HepG2 (cell line): ENCODE results near the gene FBH1.

Experiments used
- EP300 ChIP-seq, 3 experiments: sonication (generic) in 1 of 3; formaldehyde crosslinking in 1 of 3; IDR thresholded peaks; 2 replicates each; pipeline versions ENCODE4 v1.5.1 to v1.6.1; 2011 to 2020; ENCODE audit warnings: low read depth in 2 of 3, low read length in 2 of 3, borderline replicate concordance in 1 of 3, improper control_type of control experiment in 1 of 3, mild to moderate bottlenecking in 1 of 3, missing genetic modification reagents in 1 of 3, moderate library complexity in 1 of 3
- KDM2A ChIP-seq: sonication (generic); formaldehyde crosslinking; IDR thresholded peaks from 2 replicates; pipeline ENCODE4 v1.4.0; 2020; ENCODE audit warnings: low read depth, missing genetic modification reagents, borderline replicate concordance
- NFATC3 ChIP-seq: sonication (generic); formaldehyde crosslinking; IDR thresholded peaks from 2 replicates; pipeline ENCODE4 v1.5.1; 2020; ENCODE audit warnings: mild to moderate bottlenecking, missing genetic modification reagents
- NR1H2 ChIP-seq: sonication (generic); formaldehyde crosslinking; IDR thresholded peaks from 2 replicates; pipeline ENCODE4 v1.8.1; 2022; ENCODE audit warnings: low read depth, missing genetic modification reagents, borderline replicate concordance
- POLR2AphosphoS5 ChIP-seq: IDR thresholded peaks from 2 replicates; pipeline ENCODE4 v1.6.1; 2012; ENCODE audit warnings: low read depth, low read length
- RFXAP ChIP-seq: sonication (generic); formaldehyde crosslinking; IDR thresholded peaks from 2 replicates; pipeline ENCODE4 v1.4.0; 2020; ENCODE audit warnings: missing genetic modification reagents, borderline replicate concordance
- SP1 ChIP-seq, 2 experiments: fragments of 450-650 bp in 1 of 2; sonication (generic) in 1 of 2; formaldehyde crosslinking in 1 of 2; IDR thresholded peaks; 2 replicates each; pipeline versions ENCODE4 v1.4.0 to v1.6.1; 2016 to 2020; ENCODE audit warnings: missing genetic modification reagents in 1 of 2
- ZNF205 ChIP-seq: IDR thresholded peaks from 2 replicates; pipeline ENCODE4 v1.6.1; 2018; ENCODE audit warnings: missing biosample characterization, missing genetic modification reagents
- ZNF546 ChIP-seq: sonication (generic); formaldehyde crosslinking; conservative IDR thresholded peaks from 2 replicates; pipeline ENCODE4 v1.8.1; 2023; ENCODE audit warnings: mild to moderate bottlenecking, missing genetic modification reagents
- TF ChIP-seq, protein P1 (sequence below): IDR thresholded peaks from 2 replicates; pipeline ENCODE4 v1.6.1; 2012; ENCODE audit warnings: inconsistent platforms
- TF ChIP-seq, protein P2 (sequence below): sonication (generic); formaldehyde crosslinking; IDR thresholded peaks from 2 replicates; pipeline ENCODE4 v1.4.0; 2020; ENCODE audit warnings: missing genetic modification reagents, borderline replicate concordance
- TF ChIP-seq, protein P3 (sequence below): sonication (generic); formaldehyde crosslinking; IDR thresholded peaks from 2 replicates; pipeline ENCODE4 v1.5.0; 2020; ENCODE audit warnings: mild to moderate bottlenecking, missing genetic modification reagents, moderate library complexity
- TF ChIP-seq, protein P4 (sequence below): sonication (generic); formaldehyde crosslinking; IDR thresholded peaks from 2 replicates; pipeline ENCODE4 v1.5.1; 2020; ENCODE audit warnings: mild to moderate bottlenecking, missing genetic modification reagents, moderate library complexity
- TF ChIP-seq, protein P5 (sequence below): sonication (generic); formaldehyde crosslinking; IDR thresholded peaks from 2 replicates; pipeline ENCODE4 v1.4.0; 2020; ENCODE audit warnings: missing genetic modification reagents, borderline replicate concordance

DNA sequence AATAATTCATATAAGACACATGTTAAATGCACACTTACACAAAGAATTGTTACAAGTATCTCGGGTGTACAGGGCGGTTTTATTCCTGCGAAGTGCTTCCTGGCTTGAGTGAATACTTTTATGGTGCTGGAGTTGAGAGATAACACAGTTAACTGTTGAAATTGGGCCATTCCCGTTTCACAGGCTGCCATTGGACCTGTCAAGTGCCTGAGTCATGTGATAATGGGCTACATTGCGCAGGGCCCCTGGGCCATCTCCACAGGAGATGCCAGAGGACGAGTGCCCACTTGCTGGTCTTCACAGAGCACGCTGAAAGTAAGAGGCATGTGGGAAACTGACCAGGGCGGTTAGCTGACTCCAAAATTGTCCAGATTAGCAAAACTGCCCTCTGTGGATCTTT is 4.8 kb downstream of the FBH1 start:
- TF ChIP-seq, protein P1, sequence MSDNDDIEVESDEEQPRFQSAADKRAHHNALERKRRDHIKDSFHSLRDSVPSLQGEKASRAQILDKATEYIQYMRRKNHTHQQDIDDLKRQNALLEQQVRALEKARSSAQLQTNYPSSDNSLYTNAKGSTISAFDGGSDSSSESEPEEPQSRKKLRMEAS = no peak
- no peak for TF ChIP-seq NR1H2
- TF ChIP-seq RFXAP (CRISPR knock-in tag) = no peak
- TF ChIP-seq, protein P2, sequence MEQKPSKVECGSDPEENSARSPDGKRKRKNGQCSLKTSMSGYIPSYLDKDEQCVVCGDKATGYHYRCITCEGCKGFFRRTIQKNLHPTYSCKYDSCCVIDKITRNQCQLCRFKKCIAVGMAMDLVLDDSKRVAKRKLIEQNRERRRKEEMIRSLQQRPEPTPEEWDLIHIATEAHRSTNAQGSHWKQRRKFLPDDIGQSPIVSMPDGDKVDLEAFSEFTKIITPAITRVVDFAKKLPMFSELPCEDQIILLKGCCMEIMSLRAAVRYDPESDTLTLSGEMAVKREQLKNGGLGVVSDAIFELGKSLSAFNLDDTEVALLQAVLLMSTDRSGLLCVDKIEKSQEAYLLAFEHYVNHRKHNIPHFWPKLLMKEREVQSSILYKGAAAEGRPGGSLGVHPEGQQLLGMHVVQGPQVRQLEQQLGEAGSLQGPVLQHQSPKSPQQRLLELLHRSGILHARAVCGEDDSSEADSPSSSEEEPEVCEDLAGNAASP (CRISPR knock-in tag) = no peak
- no peak for TF ChIP-seq POLR2AphosphoS5
- no peak for TF ChIP-seq ZNF205 (CRISPR knock-in tag)
- no peak for TF ChIP-seq EP300 (IDR thresholded peaks at IDR 0.05; ENCODE audit: low read depth in 2 of 2, low read length in 2 of 2)
- no peak for TF ChIP-seq EP300 (CRISPR knock-in tag; IDR thresholded peaks at IDR 0.05; ENCODE audit: borderline replicate concordance)
- TF ChIP-seq, protein P3, sequence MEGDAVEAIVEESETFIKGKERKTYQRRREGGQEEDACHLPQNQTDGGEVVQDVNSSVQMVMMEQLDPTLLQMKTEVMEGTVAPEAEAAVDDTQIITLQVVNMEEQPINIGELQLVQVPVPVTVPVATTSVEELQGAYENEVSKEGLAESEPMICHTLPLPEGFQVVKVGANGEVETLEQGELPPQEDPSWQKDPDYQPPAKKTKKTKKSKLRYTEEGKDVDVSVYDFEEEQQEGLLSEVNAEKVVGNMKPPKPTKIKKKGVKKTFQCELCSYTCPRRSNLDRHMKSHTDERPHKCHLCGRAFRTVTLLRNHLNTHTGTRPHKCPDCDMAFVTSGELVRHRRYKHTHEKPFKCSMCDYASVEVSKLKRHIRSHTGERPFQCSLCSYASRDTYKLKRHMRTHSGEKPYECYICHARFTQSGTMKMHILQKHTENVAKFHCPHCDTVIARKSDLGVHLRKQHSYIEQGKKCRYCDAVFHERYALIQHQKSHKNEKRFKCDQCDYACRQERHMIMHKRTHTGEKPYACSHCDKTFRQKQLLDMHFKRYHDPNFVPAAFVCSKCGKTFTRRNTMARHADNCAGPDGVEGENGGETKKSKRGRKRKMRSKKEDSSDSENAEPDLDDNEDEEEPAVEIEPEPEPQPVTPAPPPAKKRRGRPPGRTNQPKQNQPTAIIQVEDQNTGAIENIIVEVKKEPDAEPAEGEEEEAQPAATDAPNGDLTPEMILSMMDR = no peak
- no peak for TF ChIP-seq NFATC3 (CRISPR knock-in tag)
- no peak for TF ChIP-seq ZNF546 (CRISPR knock-in tag)
- TF ChIP-seq KDM2A (CRISPR knock-in tag) = no peak
- TF ChIP-seq, protein P4, sequence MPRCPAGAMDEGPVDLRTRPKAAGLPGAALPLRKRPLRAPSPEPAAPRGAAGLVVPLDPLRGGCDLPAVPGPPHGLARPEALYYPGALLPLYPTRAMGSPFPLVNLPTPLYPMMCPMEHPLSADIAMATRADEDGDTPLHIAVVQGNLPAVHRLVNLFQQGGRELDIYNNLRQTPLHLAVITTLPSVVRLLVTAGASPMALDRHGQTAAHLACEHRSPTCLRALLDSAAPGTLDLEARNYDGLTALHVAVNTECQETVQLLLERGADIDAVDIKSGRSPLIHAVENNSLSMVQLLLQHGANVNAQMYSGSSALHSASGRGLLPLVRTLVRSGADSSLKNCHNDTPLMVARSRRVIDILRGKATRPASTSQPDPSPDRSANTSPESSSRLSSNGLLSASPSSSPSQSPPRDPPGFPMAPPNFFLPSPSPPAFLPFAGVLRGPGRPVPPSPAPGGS = no peak
- no peak for TF ChIP-seq SP1 (IDR thresholded peaks at IDR 0.05)
- no peak for TF ChIP-seq SP1 (CRISPR knock-in tag; IDR thresholded peaks at IDR 0.05)
- TF ChIP-seq, protein P5, sequence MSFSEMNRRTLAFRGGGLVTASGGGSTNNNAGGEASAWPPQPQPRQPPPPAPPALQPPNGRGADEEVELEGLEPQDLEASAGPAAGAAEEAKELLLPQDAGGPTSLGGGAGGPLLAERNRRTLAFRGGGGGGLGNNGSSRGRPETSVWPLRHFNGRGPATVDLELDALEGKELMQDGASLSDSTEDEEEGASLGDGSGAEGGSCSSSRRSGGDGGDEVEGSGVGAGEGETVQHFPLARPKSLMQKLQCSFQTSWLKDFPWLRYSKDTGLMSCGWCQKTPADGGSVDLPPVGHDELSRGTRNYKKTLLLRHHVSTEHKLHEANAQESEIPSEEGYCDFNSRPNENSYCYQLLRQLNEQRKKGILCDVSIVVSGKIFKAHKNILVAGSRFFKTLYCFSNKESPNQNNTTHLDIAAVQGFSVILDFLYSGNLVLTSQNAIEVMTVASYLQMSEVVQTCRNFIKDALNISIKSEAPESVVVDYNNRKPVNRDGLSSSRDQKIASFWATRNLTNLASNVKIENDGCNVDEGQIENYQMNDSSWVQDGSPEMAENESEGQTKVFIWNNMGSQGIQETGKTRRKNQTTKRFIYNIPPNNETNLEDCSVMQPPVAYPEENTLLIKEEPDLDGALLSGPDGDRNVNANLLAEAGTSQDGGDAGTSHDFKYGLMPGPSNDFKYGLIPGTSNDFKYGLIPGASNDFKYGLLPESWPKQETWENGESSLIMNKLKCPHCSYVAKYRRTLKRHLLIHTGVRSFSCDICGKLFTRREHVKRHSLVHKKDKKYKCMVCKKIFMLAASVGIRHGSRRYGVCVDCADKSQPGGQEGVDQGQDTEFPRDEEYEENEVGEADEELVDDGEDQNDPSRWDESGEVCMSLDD (CRISPR knock-in tag) = no peak
